ENCODE measurements around the gene RRAS. TPM values are rescaled to one million over a fixed set of nuclear protein-coding genes. Genes with fewer than 3 reads are reported as not detected.

RRAS gene
- total RNA-seq, 3 donors from 2014 or later = 43.9 to 89.8 (median 48.6) TPM

DNA sequence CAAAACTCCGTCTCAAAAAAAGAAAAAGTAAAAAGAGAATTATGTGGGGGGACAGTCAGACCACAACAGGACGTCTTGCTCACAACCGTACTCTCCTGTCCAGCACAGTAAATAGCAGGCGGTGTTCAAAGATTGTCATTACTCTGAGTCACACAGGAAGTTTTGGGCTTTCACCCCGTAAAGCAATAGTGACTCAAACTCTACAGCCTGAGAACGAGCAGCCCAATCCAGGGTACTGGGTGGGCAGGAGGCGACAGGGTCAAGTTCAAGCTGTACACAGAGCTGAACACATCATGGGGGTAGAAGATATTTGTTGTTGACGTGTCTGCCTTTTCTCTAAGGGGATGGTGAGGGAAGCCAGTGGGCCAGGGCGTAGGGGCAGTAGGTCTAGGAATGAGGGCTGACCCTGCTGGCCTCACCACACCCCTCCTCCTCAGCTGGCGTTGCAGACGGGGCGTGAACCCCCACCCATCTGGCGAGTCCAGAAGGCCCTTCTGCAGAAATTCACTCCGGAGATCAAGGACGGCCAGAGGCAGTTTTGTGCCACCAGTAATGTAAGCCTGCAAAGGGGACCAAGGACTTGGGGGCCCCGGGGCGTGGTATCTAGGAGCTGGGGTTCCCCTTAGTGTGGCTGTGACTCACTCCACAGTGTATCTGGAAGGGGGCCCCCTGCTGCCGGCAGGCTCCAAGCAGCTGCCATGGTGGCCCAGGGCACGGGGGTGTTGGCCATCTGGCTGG lies 25.7 kb downstream of the RRAS start:
- peak; percentile 81 for ATAC-seq
- Histone ChIP-seq H3K9me3 (no peaks in the 10 kb centered on the region), H3K36me3 (ENCODE audit: low read depth) (no peaks in the 10 kb centered on the region), H3K4me3 (no peak overlapping the region), H3K4me1 (ENCODE audit: low read depth) (no peaks in the 10 kb centered on the region)
- no peak for DNase-seq
- TF ChIP-seq, protein P1, sequence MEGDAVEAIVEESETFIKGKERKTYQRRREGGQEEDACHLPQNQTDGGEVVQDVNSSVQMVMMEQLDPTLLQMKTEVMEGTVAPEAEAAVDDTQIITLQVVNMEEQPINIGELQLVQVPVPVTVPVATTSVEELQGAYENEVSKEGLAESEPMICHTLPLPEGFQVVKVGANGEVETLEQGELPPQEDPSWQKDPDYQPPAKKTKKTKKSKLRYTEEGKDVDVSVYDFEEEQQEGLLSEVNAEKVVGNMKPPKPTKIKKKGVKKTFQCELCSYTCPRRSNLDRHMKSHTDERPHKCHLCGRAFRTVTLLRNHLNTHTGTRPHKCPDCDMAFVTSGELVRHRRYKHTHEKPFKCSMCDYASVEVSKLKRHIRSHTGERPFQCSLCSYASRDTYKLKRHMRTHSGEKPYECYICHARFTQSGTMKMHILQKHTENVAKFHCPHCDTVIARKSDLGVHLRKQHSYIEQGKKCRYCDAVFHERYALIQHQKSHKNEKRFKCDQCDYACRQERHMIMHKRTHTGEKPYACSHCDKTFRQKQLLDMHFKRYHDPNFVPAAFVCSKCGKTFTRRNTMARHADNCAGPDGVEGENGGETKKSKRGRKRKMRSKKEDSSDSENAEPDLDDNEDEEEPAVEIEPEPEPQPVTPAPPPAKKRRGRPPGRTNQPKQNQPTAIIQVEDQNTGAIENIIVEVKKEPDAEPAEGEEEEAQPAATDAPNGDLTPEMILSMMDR (IDR thresholded peaks at IDR 0.05) = no peak
- intact Hi-C loops (cut with DNase I, micrococcal nuclease) = no loop called here

DNA sequence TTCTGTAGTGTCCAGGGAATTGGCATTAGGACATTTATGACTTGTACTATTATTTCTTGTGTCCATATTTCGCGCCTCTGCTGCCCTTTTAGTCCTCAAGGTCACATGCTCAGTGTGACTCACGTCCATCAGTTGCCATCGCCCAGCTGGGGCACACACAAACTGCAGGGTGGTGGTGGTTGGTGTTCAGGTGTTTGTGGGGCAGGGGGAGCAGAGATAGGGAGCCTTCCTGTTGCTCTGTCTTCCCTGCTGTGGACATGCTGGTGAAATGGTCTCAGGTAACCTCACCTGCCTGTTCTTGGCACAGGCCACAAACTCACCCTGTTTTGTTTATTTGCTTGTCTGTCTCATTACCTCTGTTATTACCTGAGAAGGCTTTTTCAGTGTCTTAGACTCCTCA lies 26.6 kb downstream of the RRAS start:
- no peaks in the 10 kb centered on the region for H3K36me3 ChIP-seq (ENCODE audit: low read depth)
- TF ChIP-seq, protein P1 (IDR thresholded peaks at IDR 0.05) = no peak
- no peaks in the 10 kb centered on the region for H3K4me1 ChIP-seq (ENCODE audit: low read depth)
- DNase-seq (no peak), ATAC-seq (peak; percentile 64)
- intact Hi-C loops (cut with DNase I, micrococcal nuclease) = no loop called here
- H3K4me3 ChIP-seq = no peak overlapping the region
- no peaks in the 10 kb centered on the region for H3K9me3 ChIP-seq

DNA sequence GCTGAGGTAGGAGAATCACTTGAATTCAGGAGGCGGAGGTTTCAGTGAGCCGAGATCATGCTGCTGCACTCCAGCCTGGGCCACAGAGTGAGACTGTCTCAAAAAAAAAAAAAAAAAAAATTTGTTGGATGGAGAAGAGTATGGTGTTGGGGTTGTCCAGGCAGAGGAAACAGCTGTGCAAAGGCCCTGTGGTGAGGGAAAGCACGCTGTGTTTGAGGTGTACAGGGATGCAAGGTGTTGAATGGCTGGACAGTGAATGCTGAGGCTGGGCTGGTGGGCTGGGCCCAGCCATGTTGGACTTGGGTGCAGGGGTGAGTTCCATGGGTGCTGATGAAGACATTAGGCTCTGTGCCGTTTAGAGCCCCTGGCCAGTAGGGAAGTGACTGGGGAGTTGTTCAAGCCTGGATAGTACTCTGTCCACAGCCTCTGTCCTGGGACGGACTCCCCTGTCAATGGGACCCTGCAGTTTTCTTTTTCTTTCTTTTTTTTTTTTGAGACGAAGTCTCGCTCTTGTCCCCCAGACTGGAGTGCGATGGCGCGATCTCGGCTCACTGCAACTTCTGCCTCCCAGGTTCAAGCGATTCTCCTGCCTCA lies 30.3 kb downstream of the RRAS start:
- DNase-seq (no peak), ATAC-seq (no peak)
- TF ChIP-seq, protein P1 (IDR thresholded peaks at IDR 0.05) = no peak
- intact Hi-C loops (cut with DNase I, micrococcal nuclease) = no loop called here
- H3K36me3 ChIP-seq (ENCODE audit: low read depth) = no peaks in the 10 kb centered on the region
- no peaks in the 10 kb centered on the region for H3K9me3 ChIP-seq
- no peaks in the 10 kb centered on the region for H3K4me1 ChIP-seq (ENCODE audit: low read depth)
- H3K4me3 ChIP-seq = no peak overlapping the region

DNA sequence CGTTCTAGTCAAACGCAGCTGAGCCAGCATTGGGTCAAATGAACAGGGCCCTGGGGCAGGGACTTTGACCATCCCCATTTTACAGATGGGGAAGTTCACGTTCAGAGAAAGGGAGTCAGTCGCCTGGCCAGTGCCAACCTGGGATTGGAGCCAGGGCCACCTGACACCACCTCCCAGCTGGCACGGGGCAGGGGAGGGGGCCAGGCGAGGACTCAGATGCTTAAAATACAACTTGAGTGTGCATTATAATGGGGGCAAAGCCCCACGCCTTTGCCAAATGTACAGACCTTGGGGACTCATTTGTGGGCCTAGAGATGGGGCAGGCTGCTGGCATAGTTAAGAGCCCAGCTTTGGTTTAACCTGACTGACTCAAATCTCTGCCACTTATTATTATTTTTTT lies 34.3 kb downstream of the RRAS start:
- Histone ChIP-seq H3K4me3 (no peak overlapping the region), H3K4me1 (ENCODE audit: low read depth) (no peaks in the 10 kb centered on the region), H3K36me3 (ENCODE audit: low read depth) (no peaks in the 10 kb centered on the region), H3K9me3 (no peaks in the 10 kb centered on the region)
- intact Hi-C loops (cut with DNase I, micrococcal nuclease) = no loop called here
- DNase-seq (no peak), ATAC-seq (no peak)
- TF ChIP-seq, protein P1 (IDR thresholded peaks at IDR 0.05) = no peak

DNA sequence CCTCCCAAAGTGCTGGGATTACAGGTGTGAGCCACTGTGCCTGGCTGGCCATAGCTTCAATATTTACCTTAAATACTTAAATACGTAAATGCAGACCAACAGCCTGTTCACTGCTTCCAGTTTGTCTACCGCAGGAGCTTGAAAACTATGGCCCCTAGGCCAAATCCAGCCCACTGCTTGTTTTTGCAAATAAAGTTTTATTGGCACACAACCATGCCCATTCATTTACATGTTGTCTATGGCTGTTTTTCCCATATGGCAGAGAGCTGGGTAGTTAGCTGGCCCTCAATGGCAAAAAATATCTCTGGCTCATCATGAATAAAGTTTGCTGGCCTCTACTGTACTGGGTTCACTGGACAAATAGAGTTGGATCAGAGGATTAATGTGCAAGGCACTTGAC lies 37.1 kb downstream of the RRAS start:
- DNase-seq (no peak), ATAC-seq (no peak)
- H3K36me3 ChIP-seq (ENCODE audit: low read depth) = peaks cover 6% of the 10 kb centered on the region
- H3K9me3 ChIP-seq = no peaks in the 10 kb centered on the region
- no peaks in the 10 kb centered on the region for H3K4me1 ChIP-seq (ENCODE audit: low read depth)
- TF ChIP-seq, protein P1 (IDR thresholded peaks at IDR 0.05) = no peak
- H3K4me3 ChIP-seq = no peak overlapping the region
- intact Hi-C loops (cut with DNase I, micrococcal nuclease) = no loop called here

All from mucosa of descending colon (tissue), 3 donors.